ENCODE measurements around the gene HSPA2. TPM values are rescaled to one million over a fixed set of nuclear protein-coding genes. Genes with fewer than 3 reads are reported as not detected.
A peak's percentile ranks its signal among the peaks of the same experiment; 100 is the strongest.

Gene HSPA2
- total and polyA plus RNA-seq, 2 of the 13 experiments (the other 11 are each of a cell fraction or from before 2014, with no cell fraction given) = 0.15 to 0.27 TPM

DNA sequence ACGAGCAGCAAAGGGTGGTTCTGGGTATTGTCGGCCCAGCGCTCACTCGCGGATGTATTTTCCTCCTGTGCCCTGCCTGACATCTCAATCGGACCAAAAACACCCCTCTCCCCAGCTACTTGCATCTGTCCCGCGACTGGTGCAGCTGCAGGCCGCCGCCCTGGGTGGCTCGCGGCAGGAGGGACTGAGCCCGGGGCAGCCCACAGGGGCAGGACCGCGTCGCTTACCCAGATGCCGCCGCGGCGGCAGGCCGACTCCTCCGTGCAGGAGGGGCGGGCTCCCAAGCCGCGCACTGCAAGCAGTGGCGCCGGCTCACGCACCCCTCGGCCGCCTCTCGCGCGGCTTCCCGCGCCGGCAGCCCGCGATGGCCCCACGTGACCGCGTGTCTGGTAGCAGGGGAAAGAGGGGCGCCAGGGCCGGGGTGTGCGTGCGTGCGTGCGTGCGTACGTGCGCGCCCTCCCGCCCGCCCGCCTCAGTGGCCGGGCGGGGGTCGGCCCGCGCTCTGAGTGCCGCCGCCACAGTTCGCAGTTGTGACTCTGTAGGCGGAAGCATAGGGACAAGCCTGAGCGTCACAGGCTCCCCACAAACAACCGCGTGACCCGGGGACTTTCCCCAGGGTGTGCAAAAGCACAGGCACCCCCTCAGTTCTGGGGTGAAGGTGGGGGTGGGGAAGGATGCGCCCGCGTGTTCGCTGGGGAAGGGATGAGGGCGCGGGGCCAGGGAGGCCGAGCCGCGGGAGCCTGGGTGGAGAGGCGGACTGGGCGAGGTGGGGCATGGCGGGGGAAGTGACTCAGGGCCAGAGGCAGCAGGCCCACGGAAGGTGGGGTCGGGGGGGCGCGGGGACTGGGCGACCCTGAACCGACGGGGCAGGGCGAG lies 36.9 kb upstream of the HSPA2 start, which contains the start of gene ZBTB25:
ZBTB25 (minus strand) TSS at position 405 of the 876 bp plus-strand sequence. CDS start 13,305 bp downstream, outside the sequence.
- peaks cover 62% of the 10 kb centered on the region for H3K4me1 ChIP-seq (ENCODE audit: insufficient read depth, low read length)
- intact Hi-C loops (cut with micrococcal nuclease; ENCODE audit: unreplicated experiment) (no loop called here), in situ Hi-C loops (cut with HindIII; ENCODE audit: extremely low pct_ligation_motif_present, low pct_unique_long_range_greater_than_20kb) (no loop called here)
- H3K79me2 ChIP-seq (ENCODE audit: insufficient read depth, low read length) = peaks cover 49% of the 10 kb centered on the region
- peak within 1 kb of the TSS; percentile 99 for H3K27ac ChIP-seq (ENCODE audit: extremely low read length, insufficient read depth, low read length)
- BruUV-seq (replicated peaks) = no TSS peak
- CTCF ChIA-PET (ENCODE audit: low intra/inter-chr PET ratio, low total read pairs) = no interaction called here
- no peaks in the 10 kb centered on the region; a peak in 1 of 5 replicates for H3K27me3 ChIP-seq (ENCODE audit: control insufficient read depth in 1 of 2, insufficient read depth in 2 of 2, low read length in 2 of 2)
- peak within 1 kb of the TSS; percentile 93 to 98 (median 96) for H3K4me3 ChIP-seq (replicated peaks in 1 of 3; ENCODE audit: insufficient read depth in 1 of 3, low read depth in 2 of 3, low read length in 3 of 3)
- POLR2A ChIA-PET = interaction anchor here (0.6 to 1.9 kb wide), 15 partner anchors 8 to 439 kb away, joined by 3 to 17 read pairs (median 3); partner anchors contain the start of genes GPX2 and MTHFD1
- peak within 1 kb of the TSS; percentile 95 for H3K9ac ChIP-seq (ENCODE audit: insufficient read depth, low read depth, low read length)
- H3K9me3 ChIP-seq (ENCODE audit: low read length) = no peaks in the 10 kb centered on the region
- peaks cover 23% of the 10 kb centered on the region for H4K20me1 ChIP-seq (ENCODE audit: insufficient read depth, low read length)
- FAIRE-seq (no peak), DNase-seq (ENCODE audit: low spot score) (peak; percentile 90), ATAC-seq (peak; percentile 85)
- H3K36me3 ChIP-seq (replicated peaks in 1 of 2; ENCODE audit: control insufficient read depth in 1 of 2, insufficient read depth in 2 of 2, low read length in 2 of 2) = no peaks in the 10 kb centered on the region
- no peak within 1 kb of the TSS for H2AFZ ChIP-seq (ENCODE audit: low read length)
- H3K4me2 ChIP-seq (ENCODE audit: low read depth, low read length) = peak within 1 kb of the TSS; percentile 91
- whole genome bisulfite sequencing (ENCODE audit: low lambda C conversion rate) = 20% methylated on average over 2 of the region's 87 CpGs
- TF ChIP-seq, protein P1, sequence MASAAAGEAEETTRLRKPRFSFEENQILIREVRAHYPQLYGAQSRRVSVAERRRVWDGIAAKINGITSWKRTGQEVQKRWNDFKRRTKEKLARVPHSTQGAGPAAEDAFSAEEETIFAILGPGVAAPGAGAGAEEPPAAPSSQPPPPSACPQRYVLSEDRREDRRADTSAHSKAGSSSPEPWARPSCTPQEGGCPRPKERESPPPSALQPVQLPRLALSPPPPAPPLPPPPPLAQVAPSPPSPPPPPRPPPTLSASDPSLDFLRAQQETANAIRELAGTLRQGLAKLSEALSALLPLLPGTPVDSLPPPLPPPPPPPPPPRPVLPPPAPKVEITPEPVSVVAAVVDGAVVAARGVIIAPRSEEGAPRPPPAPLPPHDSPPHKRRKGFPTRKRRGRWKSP (CRISPR knock-in tag; IDR thresholded peaks at IDR 0.05) = 0 out of 2 replicates have a peak, but pooled peaks have one; percentile 34
- 0 out of 2 replicates have a peak, but pooled peaks have one; percentile 54 for TF ChIP-seq ZNF552 (CRISPR knock-in tag; IDR thresholded peaks at IDR 0.05; ENCODE audit: borderline replicate concordance)
- TF ChIP-seq POLR2G (IDR thresholded peaks at IDR 0.05; ENCODE audit: low read depth, low read length) = peak; percentile 94
- TF ChIP-seq, protein P2, sequence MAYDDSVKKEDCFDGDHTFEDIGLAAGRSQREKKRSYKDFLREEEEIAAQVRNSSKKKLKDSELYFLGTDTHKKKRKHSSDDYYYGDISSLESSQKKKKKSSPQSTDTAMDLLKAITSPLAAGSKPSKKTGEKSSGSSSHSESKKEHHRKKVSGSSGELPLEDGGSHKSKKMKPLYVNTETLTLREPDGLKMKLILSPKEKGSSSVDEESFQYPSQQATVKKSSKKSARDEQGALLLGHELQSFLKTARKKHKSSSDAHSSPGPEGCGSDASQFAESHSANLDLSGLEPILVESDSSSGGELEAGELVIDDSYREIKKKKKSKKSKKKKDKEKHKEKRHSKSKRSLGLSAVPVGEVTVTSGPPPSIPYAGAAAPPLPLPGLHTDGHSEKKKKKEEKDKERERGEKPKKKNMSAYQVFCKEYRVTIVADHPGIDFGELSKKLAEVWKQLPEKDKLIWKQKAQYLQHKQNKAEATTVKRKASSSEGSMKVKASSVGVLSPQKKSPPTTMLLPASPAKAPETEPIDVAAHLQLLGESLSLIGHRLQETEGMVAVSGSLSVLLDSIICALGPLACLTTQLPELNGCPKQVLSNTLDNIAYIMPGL (CRISPR knock-in tag; IDR thresholded peaks at IDR 0.05; ENCODE audit: borderline replicate concordance in 1 of 2, low read depth in 1 of 2) = peak; percentile 61 to 66
- peak; percentile 68; the same call in 1 of the 2 replicates for TF ChIP-seq SP4 (CRISPR knock-in tag; IDR thresholded peaks at IDR 0.05)
- 0 out of 2 replicates have a peak, but pooled peaks have one; percentile 22 for TF ChIP-seq ZNF430 (CRISPR knock-in tag; IDR thresholded peaks at IDR 0.05)
- peak; percentile 80 for TF ChIP-seq PHF21A (CRISPR knock-in tag; IDR thresholded peaks at IDR 0.05)
- peak; percentile 75 for TF ChIP-seq ZBTB7A (CRISPR knock-in tag; IDR thresholded peaks at IDR 0.05)
- TF ChIP-seq ZNF331 (CRISPR knock-in tag; IDR thresholded peaks at IDR 0.05) = peak; percentile 50
- TF ChIP-seq ZNF576 (CRISPR knock-in tag; IDR thresholded peaks at IDR 0.05) = no peak
- TF ChIP-seq FOXP1 (IDR thresholded peaks at IDR 0.05) = no peak
- TF ChIP-seq FOXP1 (CRISPR knock-in tag; IDR thresholded peaks at IDR 0.05) = 0 out of 2 replicates have a peak, but pooled peaks have one; percentile 11
- peak; percentile 98 for TF ChIP-seq GMEB1 (CRISPR knock-in tag; IDR thresholded peaks at IDR 0.05; ENCODE audit: borderline replicate concordance)
- TF ChIP-seq GABPB1 (CRISPR knock-in tag; IDR thresholded peaks at IDR 0.05) = no peak; the same call in 1 of the 2 replicates
- TF ChIP-seq HOXD1 (CRISPR knock-in tag; IDR thresholded peaks at IDR 0.05) = peak; percentile 14; the same call in 1 of the 2 replicates
- TF ChIP-seq GMEB2 (CRISPR knock-in tag; IDR thresholded peaks at IDR 0.05; ENCODE audit: low read depth) = peak; percentile 93
